Islet precursor cell (in vitro differentiated cells): Measurements from ENCODE around the gene TCF7L2.

Experiments used
- DNase-seq: peaks from one replicate; pipeline ENCODE4 v3.0.0-alpha.2; 2018

TCF7L2 gene

GRCh38 chr10:113128450-113129070 lies 178.5 kb downstream of the TCF7L2 start:
- DNase-seq: peak; percentile 58

GRCh38 chr10:113129117-113129516 lies 179.1 kb downstream of the TCF7L2 start:
- DNase-seq: peak; percentile 40

GRCh38 chr10:113130014-113130641 lies 180.1 kb downstream of the TCF7L2 start:
- DNase-seq: peak; percentile 6

GRCh38 chr10:113131613-113132261 lies 181.7 kb downstream of the TCF7L2 start:
- DNase-seq: no peak

GRCh38 chr10:113132591-113133121 lies 182.6 kb downstream of the TCF7L2 start:
- no peak for DNase-seq

GRCh38 chr10:113133497-113134115 lies 183.6 kb downstream of the TCF7L2 start:
- DNase-seq: no peak

GRCh38 chr10:113135025-113135424 lies 185.0 kb downstream of the TCF7L2 start:
- no peak for DNase-seq

- DNase-seq: no peak
Observed at GRCh38 chr10:113137941-113138685, 188.1 kb downstream of the TCF7L2 start.

GRCh38 chr10:113138937-113139585 lies 189.0 kb downstream of the TCF7L2 start:
- no peak for DNase-seq

GRCh38 chr10:113139699-113140098 lies 189.7 kb downstream of the TCF7L2 start:
- no peak for DNase-seq

- peak; percentile 90 for DNase-seq
Observed at GRCh38 chr10:113140143-113141011, 190.3 kb downstream of the TCF7L2 start.

- no peak for DNase-seq
Observed at GRCh38 chr10:113142601-113143362, 192.7 kb downstream of the TCF7L2 start.

GRCh38 chr10:113144576-113144975 lies 194.5 kb downstream of the TCF7L2 start:
- no peak for DNase-seq

- no peak for DNase-seq
Observed at GRCh38 chr10:113148071-113148825, 198.2 kb downstream of the TCF7L2 start.

GRCh38 chr10:113148901-113149300 lies 198.9 kb downstream of the TCF7L2 start:
- no peak for DNase-seq

- DNase-seq: no peak
Observed at GRCh38 chr10:113149626-113150025, 199.6 kb downstream of the TCF7L2 start.

- DNase-seq: no peak
Observed at GRCh38 chr10:113151190-113151666, 201.2 kb downstream of the TCF7L2 start.

- DNase-seq: no peak
Observed at GRCh38 chr10:113153493-113154102, 203.6 kb downstream of the TCF7L2 start.

- DNase-seq: no peak
Observed at GRCh38 chr10:113157441-113157840, 207.4 kb downstream of the TCF7L2 start.
